GM12878 (cell line): Measurements from ENCODE around the gene ANO4.

Experiments
- CREB1 ChIP-seq: IDR thresholded peaks from 2 replicates; pipeline ENCODE4 v1.6.1; 2012; ENCODE audit warnings: low read depth, mild to moderate bottlenecking, inconsistent platforms
- EP300 ChIP-seq, 2 experiments: fragments of 150-350 bp in 1 of 2; IDR thresholded peaks; 2 replicates each; pipeline ENCODE4 v1.6.1; 2011 to 2012; ENCODE audit warnings: low read depth in 2 of 2, low read length in 2 of 2, borderline replicate concordance in 1 of 2, improper control_type of control experiment in 1 of 2, inconsistent platforms in 1 of 2; ENCODE audit not compliant: control insufficient read depth in 1 of 2

DNA sequence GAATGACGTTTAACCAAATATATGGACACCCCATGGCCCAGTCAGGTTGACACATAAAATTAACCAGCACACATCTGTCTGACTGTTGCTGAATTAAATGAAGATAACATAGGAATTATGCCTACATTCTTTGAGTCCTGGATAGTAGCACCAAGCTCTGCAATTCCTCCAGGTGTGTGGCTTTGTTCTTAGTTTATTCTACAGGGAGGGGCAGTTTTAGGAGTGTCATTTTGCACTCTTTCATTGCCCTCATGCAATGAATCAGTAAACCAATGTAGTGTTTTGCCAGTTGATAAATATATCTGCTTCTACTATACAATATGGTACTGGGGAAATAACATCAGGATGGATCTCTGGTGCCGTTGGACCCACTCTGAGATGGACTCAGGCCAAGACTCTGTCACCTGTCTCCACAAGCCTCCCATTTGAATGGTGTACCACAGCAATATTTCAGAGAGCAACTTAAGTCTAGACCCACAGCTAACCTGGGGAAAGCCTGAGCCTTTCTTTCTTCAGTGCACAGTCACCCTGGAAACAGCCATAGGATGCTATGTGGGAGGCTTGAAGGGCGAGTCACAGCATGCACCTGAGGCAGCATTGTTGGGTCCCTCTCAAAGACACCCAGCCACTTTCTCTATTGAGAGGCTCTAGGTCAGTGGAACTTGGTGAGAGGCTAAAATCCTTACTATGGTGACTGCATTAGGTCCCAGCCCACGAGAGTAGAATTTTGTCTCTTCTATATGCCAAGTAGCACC is 73.2 kb downstream of the ANO4 start:
- TF ChIP-seq EP300 (IDR thresholded peaks at IDR 0.05; ENCODE audit: borderline replicate concordance in 1 of 2, control insufficient read depth in 1 of 2, low read depth in 2 of 2, low read length in 2 of 2), result no peak
- no peak for TF ChIP-seq CREB1
